Smooth muscle cell (in vitro differentiated cells): ENCODE measurements around the gene BZW1. TPM values are rescaled to one million over a fixed set of nuclear protein-coding genes. Genes with fewer than 3 reads are reported as not detected.

Experiments used
- DNase-seq: peaks from one replicate; lab custom pipeline; 2025; ENCODE audit not compliant: unreplicated experiment; lab: John Stamatoyannopoulos, UW
- H2AFZ ChIP-seq: fragments of 200-600 bp; sonication (generic); 2 replicates; pipeline ENCODE4 v1.6.0; 2016; ENCODE audit warnings: antibody characterized with exemption, low read depth, mild to moderate bottlenecking
- H3F3A ChIP-seq: fragments of 200-600 bp; sonication (generic); 2 replicates; pipeline ENCODE4 v1.6.0; 2017; ENCODE audit warnings: antibody characterized with exemption, low read depth
- H3K27ac ChIP-seq: fragments of 200-600 bp; sonication (generic); 2 replicates; pipeline ENCODE4 v1.5.1; 2016; ENCODE audit warnings: low read depth, mild to moderate bottlenecking
- H3K27me3 ChIP-seq: fragments of 200-600 bp; sonication (generic); 2 replicates; pipeline ENCODE4 v1.6.1; 2016; ENCODE audit warnings: low read depth, mild to moderate bottlenecking
- H3K36me3 ChIP-seq: fragments of 200-600 bp; sonication (generic); 2 replicates; pipeline ENCODE4 v1.5.1; 2016; ENCODE audit warnings: low read depth
- H3K4me1 ChIP-seq: fragments of 200-600 bp; sonication (generic); 2 replicates; pipeline ENCODE4 v1.5.1; 2016; ENCODE audit warnings: low read depth
- H3K4me2 ChIP-seq: fragments of 200-600 bp; sonication (generic); 2 replicates; pipeline ENCODE4 v1.6.0; 2016; ENCODE audit warnings: mild to moderate bottlenecking
- H3K4me3 ChIP-seq: fragments of 200-600 bp; sonication (generic); 2 replicates; pipeline ENCODE4 v1.5.1; 2016; ENCODE audit warnings: mild to moderate bottlenecking
- H3K79me2 ChIP-seq: fragments of 200-600 bp; sonication (generic); 2 replicates; pipeline ENCODE4 v1.6.0; 2016; ENCODE audit warnings: low read depth, mild to moderate bottlenecking
- H3K9ac ChIP-seq: fragments of 200-600 bp; sonication (generic); 2 replicates; pipeline ENCODE4 v1.6.0; 2016; ENCODE audit warnings: low read depth
- H3K9me3 ChIP-seq: fragments of 200-600 bp; sonication (generic); replicated peaks from 2 replicates; pipeline ENCODE4 v1.5.1; 2016; ENCODE audit warnings: low read depth
- H4K20me1 ChIP-seq: fragments of 200-600 bp; sonication (generic); 2 replicates; pipeline ENCODE4 v1.6.0; 2016; ENCODE audit warnings: low read depth
- WGBS: methylation state at CpG from one replicate; pipeline ENCODE4 v1.1.7; 2016; ENCODE audit warnings: low lambda C conversion rate; 5-methylcytosine and 5-hydroxymethylcytosine counted together
- polyA plus RNA-seq: library from polyadenylated mRNA; unstranded; fragments of >200 nt; fragmentation: Nextera tagmentation; extraction: Ambion mirVana; gene quantifications from 2 replicates; pipeline ENCODE4 v1.2.1, GENCODE V29; 2016
- total RNA-seq: library from RNA; depleted of rRNA; stranded (reverse); fragments of >200 nt; gene quantifications from 2 replicates; pipeline ENCODE4 v1.2.3, GENCODE V29; 2014
- TF ChIP-seq, protein P1 (sequence below): fragments of 200-600 bp; sonication (generic); IDR thresholded peaks from 2 replicates; pipeline ENCODE4 v1.5.1; 2017; ENCODE audit warnings: borderline replicate concordance, mild to moderate bottlenecking, antibody characterized with exemption; ENCODE audit not compliant: insufficient read depth, poor library complexity, severe bottlenecking

BZW1 gene
- total and polyA plus RNA-seq, 2 experiments from 2014 or later, result 212 to 364 TPM

GRCh38 chr2:200847269-200847668 lies 35.6 kb downstream of the BZW1 start:
- Histone ChIP-seq H3K27ac (no peak overlapping the region), H3K36me3 (peaks cover 3% of the 10 kb centered on the region), H2AFZ (no peak overlapping the region), H3K9ac (no peak overlapping the region), H3K79me2 (no peaks in the 10 kb centered on the region), H3K27me3 (no peaks in the 10 kb centered on the region), H3F3A (peaks cover 16% of the 10 kb centered on the region), H4K20me1 (peaks cover 17% of the 10 kb centered on the region), H3K4me2 (no peak overlapping the region), H3K9me3 (no peaks in the 10 kb centered on the region), H3K4me3 (no peak overlapping the region), H3K4me1 (no peaks in the 10 kb centered on the region)
- no peak for DNase-seq
- TF ChIP-seq, protein P1, sequence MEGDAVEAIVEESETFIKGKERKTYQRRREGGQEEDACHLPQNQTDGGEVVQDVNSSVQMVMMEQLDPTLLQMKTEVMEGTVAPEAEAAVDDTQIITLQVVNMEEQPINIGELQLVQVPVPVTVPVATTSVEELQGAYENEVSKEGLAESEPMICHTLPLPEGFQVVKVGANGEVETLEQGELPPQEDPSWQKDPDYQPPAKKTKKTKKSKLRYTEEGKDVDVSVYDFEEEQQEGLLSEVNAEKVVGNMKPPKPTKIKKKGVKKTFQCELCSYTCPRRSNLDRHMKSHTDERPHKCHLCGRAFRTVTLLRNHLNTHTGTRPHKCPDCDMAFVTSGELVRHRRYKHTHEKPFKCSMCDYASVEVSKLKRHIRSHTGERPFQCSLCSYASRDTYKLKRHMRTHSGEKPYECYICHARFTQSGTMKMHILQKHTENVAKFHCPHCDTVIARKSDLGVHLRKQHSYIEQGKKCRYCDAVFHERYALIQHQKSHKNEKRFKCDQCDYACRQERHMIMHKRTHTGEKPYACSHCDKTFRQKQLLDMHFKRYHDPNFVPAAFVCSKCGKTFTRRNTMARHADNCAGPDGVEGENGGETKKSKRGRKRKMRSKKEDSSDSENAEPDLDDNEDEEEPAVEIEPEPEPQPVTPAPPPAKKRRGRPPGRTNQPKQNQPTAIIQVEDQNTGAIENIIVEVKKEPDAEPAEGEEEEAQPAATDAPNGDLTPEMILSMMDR, result no peak

- Histone ChIP-seq H3K4me3 (no peak overlapping the region), H3K36me3 (peaks cover 10% of the 10 kb centered on the region), H3K9me3 (no peaks in the 10 kb centered on the region), H3K4me1 (no peaks in the 10 kb centered on the region), H3K79me2 (no peaks in the 10 kb centered on the region), H3K9ac (no peak overlapping the region), H4K20me1 (peaks cover 24% of the 10 kb centered on the region), H3K4me2 (no peak overlapping the region), H3K27ac (no peak overlapping the region), H3F3A (peaks cover 23% of the 10 kb centered on the region), H2AFZ (no peak overlapping the region), H3K27me3 (no peaks in the 10 kb centered on the region)
- DNase-seq, result no peak
- TF ChIP-seq, protein P1, result no peak
- 92% methylated on average over 4 of the region's 4 CpGs for WGBS
These were observed 36.2 kb downstream of the BZW1 start for GRCh38 chr2:200847939-200848338.

- Histone ChIP-seq H3K27ac (no peak overlapping the region), H3F3A (peaks cover 43% of the 10 kb centered on the region), H3K4me3 (no peak overlapping the region), H3K36me3 (peaks cover 26% of the 10 kb centered on the region), H3K79me2 (peaks cover 4% of the 10 kb centered on the region), H4K20me1 (peaks cover 51% of the 10 kb centered on the region), H2AFZ (no peak overlapping the region), H3K4me2 (no peak overlapping the region), H3K4me1 (no peaks in the 10 kb centered on the region), H3K9me3 (no peaks in the 10 kb centered on the region), H3K9ac (no peak overlapping the region), H3K27me3 (no peaks in the 10 kb centered on the region)
- DNase-seq, result no peak
- TF ChIP-seq, protein P1, result no peak
- 92% methylated on average over 14 of the region's 14 CpGs for WGBS
These were observed 39.0 kb downstream of the BZW1 start for GRCh38 chr2:200850512-200851256.
